ENCODE results near the gene TMOD1.

The TMOD1 gene

DNA sequence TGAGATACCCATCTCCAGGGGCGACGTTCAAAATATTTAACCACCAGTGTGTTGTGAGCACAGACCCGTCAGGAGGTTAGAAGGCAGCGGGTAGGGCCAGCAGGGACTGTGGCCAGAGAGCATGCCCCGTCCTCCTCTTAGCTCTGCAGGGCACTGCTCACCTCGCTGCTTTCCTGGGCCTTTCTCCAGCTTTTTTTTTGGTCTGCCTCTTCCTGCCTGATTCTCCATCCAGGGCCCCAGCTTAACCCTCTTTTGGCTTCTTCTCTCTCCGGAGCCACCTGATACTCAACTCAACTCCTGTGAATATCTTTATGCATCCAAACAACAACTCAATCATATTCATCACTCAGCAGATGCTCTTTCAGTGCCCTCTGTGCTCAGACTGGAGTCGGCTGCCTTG is 44.0 kb downstream of the TMOD1 start:
- TF ChIP-seq, protein P1, sequence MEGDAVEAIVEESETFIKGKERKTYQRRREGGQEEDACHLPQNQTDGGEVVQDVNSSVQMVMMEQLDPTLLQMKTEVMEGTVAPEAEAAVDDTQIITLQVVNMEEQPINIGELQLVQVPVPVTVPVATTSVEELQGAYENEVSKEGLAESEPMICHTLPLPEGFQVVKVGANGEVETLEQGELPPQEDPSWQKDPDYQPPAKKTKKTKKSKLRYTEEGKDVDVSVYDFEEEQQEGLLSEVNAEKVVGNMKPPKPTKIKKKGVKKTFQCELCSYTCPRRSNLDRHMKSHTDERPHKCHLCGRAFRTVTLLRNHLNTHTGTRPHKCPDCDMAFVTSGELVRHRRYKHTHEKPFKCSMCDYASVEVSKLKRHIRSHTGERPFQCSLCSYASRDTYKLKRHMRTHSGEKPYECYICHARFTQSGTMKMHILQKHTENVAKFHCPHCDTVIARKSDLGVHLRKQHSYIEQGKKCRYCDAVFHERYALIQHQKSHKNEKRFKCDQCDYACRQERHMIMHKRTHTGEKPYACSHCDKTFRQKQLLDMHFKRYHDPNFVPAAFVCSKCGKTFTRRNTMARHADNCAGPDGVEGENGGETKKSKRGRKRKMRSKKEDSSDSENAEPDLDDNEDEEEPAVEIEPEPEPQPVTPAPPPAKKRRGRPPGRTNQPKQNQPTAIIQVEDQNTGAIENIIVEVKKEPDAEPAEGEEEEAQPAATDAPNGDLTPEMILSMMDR (IDR thresholded peaks at IDR 0.05; ENCODE audit: extremely low read depth, missing control alignments), result no peak
- no peak for DNase-seq (ENCODE audit: low spot score)

DNA sequence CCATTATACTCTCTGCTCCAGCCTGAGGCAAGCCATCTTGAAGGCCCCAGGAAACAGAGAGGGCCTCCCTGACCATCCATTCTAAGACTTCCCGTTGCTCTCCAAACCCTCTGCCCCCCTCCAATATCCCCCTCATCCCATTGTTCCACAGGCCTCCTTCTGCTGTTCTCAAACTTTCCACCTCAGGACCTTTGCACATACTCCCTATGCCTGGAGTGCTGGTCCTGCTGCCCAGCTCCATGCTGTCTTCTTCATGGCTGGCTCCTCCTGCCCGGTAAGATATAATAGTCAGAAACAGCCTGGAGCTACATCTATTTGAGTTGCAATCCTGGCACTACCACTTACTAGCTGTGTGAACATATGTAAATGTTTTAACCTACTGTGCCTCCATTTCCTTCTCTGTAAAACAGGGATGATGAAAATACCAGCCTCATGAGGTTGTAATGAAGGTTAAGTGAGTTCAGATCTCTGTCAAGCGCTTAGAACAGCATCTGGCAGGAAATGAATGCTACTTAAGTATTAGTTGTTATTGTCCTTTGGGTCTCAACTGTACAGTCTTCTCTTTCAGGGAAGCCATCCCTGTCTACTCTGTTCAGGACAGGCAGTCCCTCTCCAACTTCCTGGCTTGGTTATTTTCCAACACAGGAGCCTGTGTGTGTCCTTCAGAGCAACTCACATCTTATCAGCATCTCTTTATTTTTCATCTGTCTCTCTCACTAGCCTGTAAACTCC is 45.8 kb downstream of the TMOD1 start:
- TF ChIP-seq, protein P1 (IDR thresholded peaks at IDR 0.05; ENCODE audit: extremely low read depth, missing control alignments), result no peak
- no peak for DNase-seq (ENCODE audit: low spot score)

DNA sequence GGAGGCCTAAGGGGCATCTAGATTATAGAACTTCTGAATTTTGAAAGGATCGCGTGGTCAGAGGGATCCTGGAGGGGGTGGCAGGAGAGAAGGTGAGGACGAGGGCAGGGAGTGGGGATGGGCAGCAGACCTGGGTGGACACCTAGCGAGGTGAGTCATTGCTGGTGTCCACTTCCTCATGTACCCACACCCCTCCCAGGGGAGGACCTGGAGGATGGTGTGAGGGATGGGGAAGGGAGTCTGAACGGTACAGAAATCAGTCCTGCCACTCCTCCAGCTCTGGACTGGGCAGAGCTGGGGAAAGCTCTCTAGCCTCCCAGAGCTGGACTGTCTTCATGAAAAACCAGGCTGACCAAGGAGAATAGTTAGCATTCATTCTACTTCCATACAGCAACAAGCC is 46.9 kb downstream of the TMOD1 start:
- TF ChIP-seq, protein P1 (IDR thresholded peaks at IDR 0.05; ENCODE audit: extremely low read depth, missing control alignments), result no peak
- DNase-seq (ENCODE audit: low spot score), result no peak

DNA sequence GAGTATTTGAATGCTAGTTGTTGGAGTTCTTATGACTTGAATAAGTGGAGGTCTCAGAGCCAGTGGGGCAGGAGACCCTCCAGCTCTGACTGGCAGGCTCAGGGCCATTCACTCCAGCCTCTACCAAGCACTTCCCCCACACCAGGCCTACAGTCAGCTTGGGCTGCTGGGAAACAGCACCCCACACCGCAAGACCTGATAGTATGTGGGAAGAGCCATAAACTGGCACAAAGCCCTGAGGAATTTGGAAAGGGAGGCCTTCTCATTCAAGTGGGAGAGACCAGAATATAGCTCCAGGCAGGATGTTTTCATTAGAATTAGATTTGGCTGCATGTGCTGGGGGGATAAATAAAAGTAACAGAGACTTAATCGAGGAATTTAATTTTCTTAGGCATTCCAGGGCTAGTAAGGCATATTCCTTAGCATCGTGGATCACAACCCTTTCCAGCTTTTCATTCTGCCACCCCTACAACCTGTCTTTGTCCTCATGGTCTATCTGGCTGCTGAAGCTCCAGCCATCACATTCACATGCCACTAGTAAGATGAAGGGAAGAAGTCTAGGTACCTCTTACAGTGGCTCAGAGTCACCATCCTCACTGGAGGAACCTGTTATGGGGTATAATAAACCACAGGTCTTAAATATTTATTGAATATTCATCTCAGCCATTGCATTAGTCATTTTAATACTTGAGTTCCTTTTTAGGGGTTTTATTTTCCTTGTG is 47.5 kb downstream of the TMOD1 start:
- no peak for DNase-seq (ENCODE audit: low spot score)
- TF ChIP-seq, protein P1 (IDR thresholded peaks at IDR 0.05; ENCODE audit: extremely low read depth, missing control alignments), result no peak

DNA sequence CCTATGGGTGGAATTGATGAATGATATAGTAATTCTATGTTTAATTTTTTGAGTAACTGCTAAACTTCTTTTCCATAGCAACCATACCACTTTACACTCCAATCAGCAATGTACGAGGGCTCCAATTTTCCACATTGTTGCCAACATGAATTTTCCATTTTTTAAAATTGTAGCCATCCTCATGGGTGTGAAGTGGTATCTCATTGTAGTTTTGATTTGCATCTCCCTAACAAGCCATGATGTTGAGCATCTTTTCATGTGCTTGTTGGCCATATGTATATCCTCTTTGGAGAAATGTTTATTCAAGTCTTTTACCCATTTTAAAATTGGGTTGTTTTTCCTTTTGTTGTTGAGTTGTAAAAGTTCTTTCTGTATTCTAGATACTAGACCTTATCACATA is 48.9 kb downstream of the TMOD1 start:
- TF ChIP-seq, protein P1 (IDR thresholded peaks at IDR 0.05; ENCODE audit: extremely low read depth, missing control alignments), result no peak
- no peak for DNase-seq (ENCODE audit: low spot score)

DNA sequence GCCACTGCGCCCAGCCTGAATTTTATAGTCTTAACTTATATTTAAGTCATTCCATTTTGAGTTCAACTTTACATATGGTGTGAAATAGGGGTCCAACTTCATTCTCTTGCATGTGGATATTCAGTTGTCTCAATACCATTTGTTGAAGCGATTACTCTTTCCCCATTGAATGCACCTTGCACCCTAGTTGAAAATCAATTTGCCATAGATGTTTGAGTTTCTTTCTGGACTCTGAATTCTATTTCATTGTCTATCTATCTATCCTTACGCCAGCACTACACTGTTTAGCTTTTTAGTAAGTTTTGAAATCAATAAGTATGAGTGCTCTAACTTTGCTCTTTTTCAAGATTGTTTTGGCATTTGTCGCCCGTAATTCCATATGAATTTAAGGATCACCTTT is 49.8 kb downstream of the TMOD1 start:
- TF ChIP-seq, protein P1 (IDR thresholded peaks at IDR 0.05; ENCODE audit: extremely low read depth, missing control alignments), result no peak
- DNase-seq (ENCODE audit: low spot score), result no peak

DNA sequence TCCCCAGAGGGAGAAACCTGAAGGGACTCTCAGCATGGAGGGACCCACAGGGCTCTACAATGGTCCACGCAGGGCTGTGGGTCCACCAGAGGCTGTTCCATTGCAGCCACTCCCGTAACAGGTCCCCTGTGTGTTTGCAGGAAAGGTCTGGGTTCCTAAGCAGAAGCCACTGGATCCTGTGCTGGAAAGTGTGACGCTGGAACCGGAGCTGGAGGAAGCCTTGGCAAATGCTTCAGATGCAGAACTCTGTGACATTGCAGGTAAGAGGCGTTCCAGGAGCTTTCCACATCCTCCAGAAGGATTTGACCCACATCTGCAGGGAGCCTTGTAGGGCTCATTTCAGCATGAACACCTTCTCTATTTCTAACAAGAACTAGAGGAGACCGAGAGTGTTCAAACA is 51.7 kb downstream of the TMOD1 start:
- no peak for DNase-seq (ENCODE audit: low spot score)
- TF ChIP-seq, protein P1 (IDR thresholded peaks at IDR 0.05; ENCODE audit: extremely low read depth, missing control alignments), result no peak
